Left colon (tissue), 2 donors: ENCODE results near the gene ARMC8. TPM values are rescaled to one million over a fixed set of nuclear protein-coding genes. Genes with fewer than 3 reads are reported as not detected.

Experiments used
- ATAC-seq: fragments of 200-7000 bp; cut with Tn5 transposase; one replicate; pipeline ENCODE4 v1.9.1; 2020; ENCODE audit warnings: mild to moderate bottlenecking, moderate library complexity
- DNase-seq, 2 donors: peaks; one replicate each; pipeline ENCODE4 v3.0.0-alpha.2; 2020
- intact Hi-C, 2 donors: fragments of 100-400 bp; cut with DNase I in 1 of 2; cut with micrococcal nuclease in 1 of 2; formaldehyde crosslinking; loops; one replicate each; pipeline versions ENCODE4 v1.11.2 to v1.14.0; 2022; cut with DNase I, micrococcal nuclease
- total RNA-seq, 2 donors: library from RNA; stranded (reverse); fragmentation: NEBNext Ultra II Directional; extraction: Animal tissue kit (Norgen Biotek cat#: 25700); gene quantifications; one replicate each; pipeline ENCODE4 v1.2.1, GENCODE V29; 2021
- donor health status: DM: no; HTN: no; CAD: no.
- donor health status: DM: yes; HTN: yes; CAD: no.

ARMC8 gene
- total RNA-seq, 2 donors from 2014 or later: 37.5 to 40.7 TPM

GRCh38 chr3:138195481-138195880 is 8.4 kb downstream of the ARMC8 start:
- no peak for ATAC-seq
- intact Hi-C loops: no loop called here
- DNase-seq: no peak

DNA sequence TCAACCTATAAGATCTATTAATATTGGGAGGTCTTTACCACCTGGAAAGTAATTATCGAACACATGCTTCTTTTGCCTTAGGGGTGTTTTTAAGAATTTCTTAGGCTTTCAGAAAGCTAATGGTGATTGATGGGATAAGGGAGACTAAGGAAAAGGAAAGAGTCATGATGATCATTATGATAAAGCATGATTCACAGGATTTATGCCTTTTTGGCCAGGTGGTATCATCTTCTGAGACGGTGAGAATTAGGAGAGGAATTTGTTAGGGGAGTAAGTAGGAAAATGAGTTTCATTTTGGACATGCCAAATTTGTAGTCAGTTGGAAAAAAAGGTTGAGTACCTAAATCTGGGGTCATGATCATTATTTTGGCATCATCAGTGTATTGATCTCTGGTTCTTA is 8.9 kb downstream of the ARMC8 start:
- intact Hi-C loops: no loop called here
- DNase-seq: no peak
- ATAC-seq: no peak

DNA sequence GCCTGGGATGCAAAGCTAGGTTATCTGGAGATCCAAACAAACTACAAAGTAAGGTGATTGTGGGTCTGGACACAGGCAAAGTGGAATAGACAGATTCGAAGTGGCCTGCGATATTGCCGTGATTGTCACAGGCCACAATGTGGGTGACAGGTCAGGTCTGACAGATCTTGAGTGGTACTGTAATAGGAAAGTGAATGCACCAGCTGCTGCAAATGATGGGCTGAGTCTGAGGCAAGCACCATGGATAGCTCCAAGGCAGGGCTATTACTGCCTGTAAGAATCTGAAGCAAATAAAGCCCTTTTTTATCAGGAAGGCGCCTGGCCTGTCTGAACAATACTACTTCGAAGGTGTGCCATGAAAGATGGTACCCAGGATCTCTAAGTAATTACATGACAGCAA is 10.0 kb downstream of the ARMC8 start:
- peak; percentile 77 for ATAC-seq
- intact Hi-C loops: no loop called here
- peak in 1 of 2 donors; percentile 17 for DNase-seq

GRCh38 chr3:138197524-138197923 is 10.4 kb downstream of the ARMC8 start:
- intact Hi-C loops: no loop called here
- no peak for ATAC-seq
- no peak for DNase-seq

DNA sequence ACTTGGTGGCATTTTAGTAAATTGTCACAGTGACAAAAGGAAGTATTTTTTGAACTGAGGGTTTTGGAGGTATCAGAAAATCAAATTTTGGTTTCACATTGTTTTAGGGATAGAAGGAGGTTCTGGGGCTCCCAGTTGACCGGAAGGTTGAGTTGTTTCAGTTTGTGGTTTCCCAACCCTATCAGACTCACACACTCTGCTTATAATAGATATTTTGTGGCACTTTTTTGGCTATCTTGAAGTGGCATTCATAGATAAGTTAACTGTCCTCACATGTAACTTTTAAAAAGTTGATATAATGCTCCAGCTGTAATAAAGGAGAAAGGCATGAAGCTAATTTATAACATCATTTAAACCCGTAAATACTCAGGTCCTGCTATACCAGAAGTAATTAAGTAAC is 12.8 kb downstream of the ARMC8 start:
- intact Hi-C loops: no loop called here
- ATAC-seq (no peak), DNase-seq (no peak)

- intact Hi-C loops: no loop called here
- ATAC-seq: no peak
Measured at GRCh38 chr3:138200424-138200823, 13.3 kb downstream of the ARMC8 start.

GRCh38 chr3:138202945-138203701 is 16.0 kb downstream of the ARMC8 start:
- no peak for DNase-seq
- intact Hi-C loops: no loop called here
- no peak for ATAC-seq

More at GRCh38 chr3:138200424-138200823, 13.3 kb downstream of the ARMC8 start:
- no peak for DNase-seq

DNA sequence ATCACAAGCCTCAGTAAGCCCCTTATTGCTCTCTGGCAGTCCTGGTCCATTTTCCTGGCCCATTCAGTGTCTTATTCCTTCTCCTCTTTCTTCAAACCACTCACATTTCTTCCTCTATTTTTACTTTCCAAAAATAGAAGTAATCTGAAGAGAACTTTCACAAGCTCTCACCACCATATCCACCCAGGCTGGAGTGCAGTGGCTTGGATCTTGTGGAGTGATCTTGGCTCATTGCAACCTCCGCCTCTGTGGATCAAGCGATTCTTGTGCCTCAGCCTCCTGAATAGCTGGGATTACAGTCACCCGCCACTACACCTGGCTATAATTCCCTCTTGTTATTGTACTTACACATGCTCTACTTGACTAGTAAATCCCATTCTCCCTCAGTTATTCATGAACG is 16.8 kb downstream of the ARMC8 start:
- no peak for DNase-seq
- intact Hi-C loops: no loop called here
- ATAC-seq: no peak

DNA sequence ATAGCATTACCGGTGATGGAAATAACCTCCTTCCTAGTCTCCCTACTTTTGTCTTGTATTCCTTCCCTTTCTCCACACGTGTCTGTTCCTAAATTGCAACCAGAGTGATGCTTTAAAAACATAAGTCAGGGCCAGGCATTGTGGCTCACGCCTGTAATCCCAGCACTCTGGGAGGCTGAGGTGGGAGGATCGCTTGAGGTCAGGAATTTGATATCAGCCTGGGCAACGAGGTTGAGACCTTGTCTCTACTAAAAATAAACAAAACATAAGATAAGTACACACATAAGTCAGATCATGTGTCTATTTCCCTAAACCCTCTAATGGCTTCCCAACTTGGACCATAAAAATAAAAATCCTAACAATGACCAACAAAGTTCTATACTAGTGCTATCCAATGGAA is 18.4 kb downstream of the ARMC8 start:
- intact Hi-C loops: no loop called here
- DNase-seq (no peak), ATAC-seq (no peak)

DNA sequence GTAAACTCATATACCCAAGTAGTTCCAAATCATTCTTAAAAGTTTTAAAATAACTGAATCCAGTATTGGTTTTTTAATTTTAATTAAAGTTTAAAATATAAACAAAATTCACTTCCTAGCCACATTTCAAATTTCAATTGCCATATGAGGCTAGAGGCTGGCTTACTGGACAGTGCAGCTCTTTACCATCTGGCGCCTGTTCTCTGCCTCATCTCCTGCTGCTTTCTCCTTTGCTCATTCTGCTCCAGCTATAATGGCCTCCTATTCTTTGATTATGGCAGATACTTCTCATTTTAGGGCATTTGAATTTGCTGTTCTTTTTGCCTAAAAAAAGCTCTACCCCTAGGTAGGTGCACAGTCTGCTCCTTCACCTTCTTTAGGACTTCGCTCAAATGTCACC is 19.1 kb downstream of the ARMC8 start:
- ATAC-seq (no peak), DNase-seq (no peak)
- intact Hi-C loops: no loop called here

- DNase-seq (no peak), ATAC-seq (no peak)
- intact Hi-C loops: no loop called here
Measured at GRCh38 chr3:138210528-138210927, 23.4 kb downstream of the ARMC8 start.

GRCh38 chr3:138213398-138214085 is 26.4 kb downstream of the ARMC8 start:
- intact Hi-C loops: no loop called here
- no peak for DNase-seq
- ATAC-seq: no peak

DNA sequence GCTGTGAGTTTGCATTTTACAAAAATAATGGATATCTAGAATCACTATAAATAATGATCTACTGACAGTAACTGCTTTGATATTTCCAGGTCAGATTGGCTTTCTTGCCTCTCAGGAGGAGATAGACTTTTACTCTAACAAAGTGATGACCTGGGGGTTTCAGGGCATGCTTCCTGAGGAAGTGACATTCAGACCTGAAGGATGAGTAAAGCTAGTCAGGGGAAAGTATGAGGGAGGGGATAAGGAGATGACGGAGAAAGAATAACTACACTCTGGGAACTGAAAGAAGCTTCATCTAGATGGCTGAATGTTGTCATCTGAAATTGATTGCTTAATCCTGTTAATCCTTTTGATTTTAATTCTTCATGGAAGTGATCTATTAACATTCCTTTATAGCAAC is 32.2 kb downstream of the ARMC8 start:
- DNase-seq: no peak
- intact Hi-C loops: no loop called here
- no peak for ATAC-seq

- ATAC-seq (no peak), DNase-seq (no peak)
- intact Hi-C loops: no loop called here
Measured at GRCh38 chr3:138220242-138220641, 33.1 kb downstream of the ARMC8 start.

DNA sequence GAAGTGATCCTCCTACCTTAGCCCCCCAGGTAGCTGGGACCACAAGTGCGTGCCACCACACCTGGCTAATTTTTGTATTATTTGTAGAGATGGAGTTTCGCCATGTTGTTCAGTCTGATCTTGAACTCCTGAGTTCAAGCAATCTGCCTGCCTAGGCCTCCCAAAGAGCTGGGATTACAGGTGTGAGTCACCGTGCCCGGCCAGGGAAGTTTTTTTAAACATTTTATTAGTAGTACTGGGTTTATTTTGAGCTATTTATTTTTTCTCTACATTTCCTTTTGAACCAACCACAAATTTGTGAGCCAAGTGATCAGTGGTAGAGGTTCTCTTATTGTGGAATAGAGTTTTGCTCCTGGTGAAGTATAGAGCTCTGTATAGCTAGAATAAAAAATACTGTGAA is 33.7 kb downstream of the ARMC8 start:
- DNase-seq (no peak), ATAC-seq (no peak)
- intact Hi-C loops: no loop called here

DNA sequence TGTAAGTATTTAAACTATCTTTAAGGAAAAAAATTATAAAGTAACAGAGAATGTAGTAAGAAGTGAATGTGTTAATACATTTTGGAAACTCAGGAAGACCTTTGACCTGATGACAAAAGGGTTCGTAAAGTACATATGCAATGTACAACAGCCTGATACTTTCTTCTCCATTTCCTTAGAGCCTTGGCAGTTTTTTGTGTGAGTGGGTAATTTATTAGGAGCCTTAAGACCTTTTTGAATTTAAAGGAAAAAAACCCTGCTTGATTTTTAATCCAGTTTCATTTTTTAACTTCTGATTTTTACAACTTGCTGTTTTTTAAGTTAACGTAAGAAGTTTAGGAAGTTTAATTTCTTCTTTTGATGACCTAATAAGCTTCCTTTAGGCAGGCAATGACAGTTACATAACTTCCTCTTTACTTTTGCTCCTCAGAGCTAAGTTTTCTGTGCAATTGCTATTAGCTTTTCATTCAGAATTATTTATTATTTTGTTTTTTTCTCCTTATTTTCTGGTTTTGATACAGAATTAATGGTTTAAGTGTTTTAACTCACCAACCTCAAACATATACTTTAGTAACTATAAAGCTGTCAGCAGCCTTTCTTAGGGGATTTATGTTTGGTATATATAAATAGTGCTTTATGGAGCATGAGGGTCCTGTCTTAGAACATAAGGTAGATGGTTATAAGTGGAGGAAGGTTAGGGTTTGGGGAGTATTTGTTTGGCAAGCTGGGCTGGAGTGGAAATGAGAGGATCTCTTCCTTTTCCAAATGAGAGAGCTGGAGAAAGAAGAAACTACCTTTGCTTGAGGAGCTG is 35.2 kb downstream of the ARMC8 start:
- intact Hi-C loops: no loop called here
- no peak for DNase-seq

DNA sequence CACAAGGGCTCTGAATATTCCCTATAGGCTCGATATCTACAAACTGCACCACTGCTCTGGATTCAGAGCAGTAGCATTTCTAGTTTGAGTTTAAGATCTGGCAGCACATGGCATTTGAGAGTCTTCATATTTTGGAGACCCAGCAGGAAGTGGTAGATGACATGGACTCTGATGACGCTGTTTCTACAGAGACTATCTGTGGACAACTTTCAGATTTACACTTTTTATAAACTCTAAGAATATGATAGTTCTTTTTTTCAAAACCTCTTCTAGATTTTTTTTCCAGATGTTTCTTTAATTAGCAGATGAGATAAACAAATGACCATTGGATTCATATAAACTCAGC is 35.8 kb downstream of the ARMC8 start:
- no peak for DNase-seq
- no peak for ATAC-seq
- intact Hi-C loops: no loop called here

More for the DNA sequence above, 35.2 kb downstream of the ARMC8 start:
- no peak for ATAC-seq

DNA sequence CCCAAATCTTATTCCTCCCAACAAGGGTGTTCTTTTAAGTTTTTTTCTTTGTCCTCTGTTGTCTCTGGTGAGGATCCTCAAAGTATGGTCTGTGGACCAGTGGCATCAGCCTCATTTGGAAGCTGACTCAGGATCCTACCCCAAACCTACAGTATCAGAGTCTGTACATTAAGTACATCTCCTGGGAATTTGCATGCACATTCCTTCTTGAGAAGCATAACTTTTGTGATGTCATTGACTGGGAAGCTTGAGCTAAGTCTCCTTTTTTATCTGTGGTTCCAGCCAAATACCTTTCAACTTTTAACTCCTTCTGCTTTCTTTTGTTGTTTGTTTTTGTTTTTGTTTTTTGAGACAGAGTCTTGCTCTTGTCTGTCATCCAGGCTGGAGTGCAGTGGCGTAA is 40.5 kb downstream of the ARMC8 start:
- DNase-seq (no peak), ATAC-seq (no peak)

GRCh38 chr3:138230525-138230924 is 43.4 kb downstream of the ARMC8 start:
- no peak for ATAC-seq
- intact Hi-C loops: no loop called here
- DNase-seq: no peak

More for the DNA sequence above, 40.5 kb downstream of the ARMC8 start:
- intact Hi-C loops: no loop called here
